T-helper 17 cell (primary cell): ENCODE measurements around the gene MUC7. TPM values are rescaled to one million over a fixed set of nuclear protein-coding genes. Genes with fewer than 3 reads are reported as not detected.
"Not testable (repeated sequence)": the region's sequence is repeated elsewhere in the genome, so short reads cannot be mapped to it uniquely, and the experiment has no call there.

Experiments
- ATAC-seq: fragments of 150-1000 bp; cut with Tn5 transposase; 2 replicates; pipeline ENCODE4 v1.10.0; 2021; ENCODE audit warnings: mild to moderate bottlenecking, moderate library complexity
- DNase-seq, 3 donors: peaks; one replicate each; pipeline versions ENCODE4 v3.0.0 to v3.0.0-alpha.2; 2020 to 2021
- H3K9me3 ChIP-seq: one replicate; pipeline ENCODE4 v1.7.0; 2013; ENCODE audit warnings: low read length, mild to moderate bottlenecking; ENCODE audit not compliant: control insufficient read depth, poor library complexity, severe bottlenecking
- H3K27ac Mint-ChIP-seq: one replicate; pipeline ENCODE4 v1.8.0; 2022; ENCODE audit warnings: mild to moderate bottlenecking, moderate library complexity, mixed read lengths
- H3K27me3 Mint-ChIP-seq: one replicate; pipeline ENCODE4 v1.8.0; 2022; ENCODE audit warnings: mixed read lengths
- H3K36me3 Mint-ChIP-seq: one replicate; pipeline ENCODE4 v1.8.0; 2022; ENCODE audit warnings: low read depth, mixed read lengths
- H3K4me1 Mint-ChIP-seq: one replicate; pipeline ENCODE4 v1.8.0; 2022; ENCODE audit warnings: mild to moderate bottlenecking, mixed read lengths
- H3K4me3 Mint-ChIP-seq: one replicate; pipeline ENCODE4 v1.8.0; 2022; ENCODE audit warnings: mild to moderate bottlenecking, moderate library complexity, mixed read lengths
- total RNA-seq, 4 donors: library from RNA in 2 of 4; stranded (reverse) in 2 of 4; gene quantifications; one replicate each; pipeline ENCODE4 v1.2.3 and lab custom pipeline; 2022 to 2026

MUC7 gene
- not detected for total RNA-seq
- total RNA-seq (lab: John Stamatoyannopoulos, UW) = 0 reads per million in 2 donors

- no peak for DNase-seq
- no peak for ATAC-seq
- no peaks in the 10 kb centered on the region for H3K36me3 Mint-ChIP-seq
- peaks cover 12% of the 10 kb centered on the region for H3K27me3 Mint-ChIP-seq
- no peak within 1 kb of the TSS for H3K4me3 Mint-ChIP-seq
- no peaks in the 10 kb centered on the region for H3K4me1 Mint-ChIP-seq
- H3K9me3 ChIP-seq = no peaks in the 10 kb centered on the region
- H3K27ac Mint-ChIP-seq = no peak within 1 kb of the TSS
These were observed at the start of gene MUC7 for GRCh38 chr4:70471897-70472296. MUC7 (plus strand) TSS chr4:70472197; CDS start chr4:70474022, 1,825 bp downstream.

GRCh38 chr4:70425306-70425705 lies 46.7 kb upstream of the MUC7 start:
- H3K9me3 ChIP-seq = peaks cover 3% of the 10 kb centered on the region
- Mint-ChIP-seq H3K27ac (no peak overlapping the region), H3K4me1 (no peaks in the 10 kb centered on the region), H3K4me3 (no peak overlapping the region), H3K36me3 (no peaks in the 10 kb centered on the region), H3K27me3 (no peaks in the 10 kb centered on the region)
- no peak for ATAC-seq
- DNase-seq = no peak

GRCh38 chr4:70426789-70427188 lies 45.2 kb upstream of the MUC7 start:
- H3K4me3 Mint-ChIP-seq = no peak overlapping the region

GRCh38 chr4:70437197-70437596 lies 34.8 kb upstream of the MUC7 start:
- H3K4me3 Mint-ChIP-seq = no peak overlapping the region
- no peak for DNase-seq
- H3K9me3 ChIP-seq = no peaks in the 10 kb centered on the region
- ATAC-seq = no peak
- no peak overlapping the region for H3K27ac Mint-ChIP-seq
- peaks cover 7% of the 10 kb centered on the region for H3K27me3 Mint-ChIP-seq
- H3K36me3 Mint-ChIP-seq = no peaks in the 10 kb centered on the region
- H3K4me1 Mint-ChIP-seq = no peaks in the 10 kb centered on the region

More at GRCh38 chr4:70426789-70427188, 45.2 kb upstream of the MUC7 start:
- Mint-ChIP-seq H3K27me3 (no peaks in the 10 kb centered on the region), H3K4me1 (no peaks in the 10 kb centered on the region), H3K27ac (no peak overlapping the region), H3K36me3 (no peaks in the 10 kb centered on the region)
- DNase-seq = no peak
- ATAC-seq = no peak
- peaks cover 3% of the 10 kb centered on the region for H3K9me3 ChIP-seq

GRCh38 chr4:70442474-70442873 lies 29.5 kb upstream of the MUC7 start:
- Mint-ChIP-seq H3K27me3 (peaks cover 7% of the 10 kb centered on the region), H3K27ac (no peak overlapping the region), H3K4me3 (no peak overlapping the region), H3K4me1 (no peaks in the 10 kb centered on the region), H3K36me3 (no peaks in the 10 kb centered on the region)
- H3K9me3 ChIP-seq = no peaks in the 10 kb centered on the region
- DNase-seq (no peak), ATAC-seq (no peak)

GRCh38 chr4:70443329-70443728 lies 28.7 kb upstream of the MUC7 start:
- H3K9me3 ChIP-seq = no peaks in the 10 kb centered on the region
- Mint-ChIP-seq H3K4me1 (no peaks in the 10 kb centered on the region), H3K27me3 (peaks cover 7% of the 10 kb centered on the region), H3K4me3 (no peak overlapping the region), H3K36me3 (no peaks in the 10 kb centered on the region), H3K27ac (no peak overlapping the region)
- ATAC-seq (no peak), DNase-seq (no peak)

- ATAC-seq (no peak), DNase-seq (no peak)
- Mint-ChIP-seq H3K4me1 (no peaks in the 10 kb centered on the region), H3K4me3 (no peak overlapping the region), H3K27ac (no peak overlapping the region), H3K36me3 (no peaks in the 10 kb centered on the region), H3K27me3 (no peaks in the 10 kb centered on the region)
- H3K9me3 ChIP-seq = no peaks in the 10 kb centered on the region
These were observed 22.8 kb upstream of the MUC7 start for GRCh38 chr4:70449220-70449619.

- H3K27me3 Mint-ChIP-seq = no peaks in the 10 kb centered on the region
- no peak overlapping the region for H3K27ac Mint-ChIP-seq
- no peaks in the 10 kb centered on the region for H3K9me3 ChIP-seq
- DNase-seq = no peak
- H3K36me3 Mint-ChIP-seq = no peaks in the 10 kb centered on the region
- no peak overlapping the region for H3K4me3 Mint-ChIP-seq
- H3K4me1 Mint-ChIP-seq = no peaks in the 10 kb centered on the region
- no peak for ATAC-seq
These were observed 19.1 kb upstream of the MUC7 start for GRCh38 chr4:70452946-70453345.

GRCh38 chr4:70463335-70463734 lies 8.7 kb upstream of the MUC7 start:
- no peaks in the 10 kb centered on the region for H3K27me3 Mint-ChIP-seq
- H3K4me1 Mint-ChIP-seq = no peaks in the 10 kb centered on the region
- no peak for ATAC-seq

GRCh38 chr4:70473679-70474078 lies 1.7 kb downstream of the MUC7 start:
- H3K27ac Mint-ChIP-seq = no peak overlapping the region
- H3K9me3 ChIP-seq = no peaks in the 10 kb centered on the region
- H3K27me3 Mint-ChIP-seq = peaks cover 12% of the 10 kb centered on the region
- no peaks in the 10 kb centered on the region for H3K36me3 Mint-ChIP-seq
- no peak for DNase-seq
- H3K4me1 Mint-ChIP-seq = no peaks in the 10 kb centered on the region
- no peak for ATAC-seq
- no peak overlapping the region for H3K4me3 Mint-ChIP-seq

More at GRCh38 chr4:70463335-70463734, 8.7 kb upstream of the MUC7 start:
- H3K27ac Mint-ChIP-seq = no peak overlapping the region
- no peak for DNase-seq
- H3K4me3 Mint-ChIP-seq = no peak overlapping the region
- no peaks in the 10 kb centered on the region for H3K9me3 ChIP-seq
- H3K36me3 Mint-ChIP-seq = no peaks in the 10 kb centered on the region

GRCh38 chr4:70488748-70489147 lies 16.8 kb downstream of the MUC7 start:
- Mint-ChIP-seq H3K4me1 (no peaks in the 10 kb centered on the region), H3K27me3 (peaks cover 30% of the 10 kb centered on the region), H3K36me3 (no peaks in the 10 kb centered on the region), H3K4me3 (no peak overlapping the region), H3K27ac (no peak overlapping the region)
- H3K9me3 ChIP-seq = no peaks in the 10 kb centered on the region
- ATAC-seq (no peak), DNase-seq (no peak)

- H3K36me3 Mint-ChIP-seq = no peaks in the 10 kb centered on the region
- DNase-seq (no peak), ATAC-seq (no peak)
- no peak overlapping the region for H3K27ac Mint-ChIP-seq
- no peaks in the 10 kb centered on the region for H3K9me3 ChIP-seq
- H3K4me3 Mint-ChIP-seq = no peak overlapping the region
- H3K4me1 Mint-ChIP-seq = no peaks in the 10 kb centered on the region
- H3K27me3 Mint-ChIP-seq = peaks cover 7% of the 10 kb centered on the region
These were observed 24.2 kb downstream of the MUC7 start for GRCh38 chr4:70496231-70496630.

GRCh38 chr4:70501838-70502237 lies 29.8 kb downstream of the MUC7 start:
- DNase-seq, H3K36me3 Mint-ChIP-seq, H3K4me1 Mint-ChIP-seq, ATAC-seq, H3K27ac Mint-ChIP-seq, H3K9me3 ChIP-seq, H3K4me3 Mint-ChIP-seq, H3K27me3 Mint-ChIP-seq: not testable (repeated sequence)

- no peak overlapping the region for H3K4me3 Mint-ChIP-seq
- no peaks in the 10 kb centered on the region for H3K27me3 Mint-ChIP-seq
- no peaks in the 10 kb centered on the region for H3K9me3 ChIP-seq
- H3K4me1 Mint-ChIP-seq = no peaks in the 10 kb centered on the region
- DNase-seq (no peak), ATAC-seq (no peak)
- H3K27ac Mint-ChIP-seq = no peak overlapping the region
- no peaks in the 10 kb centered on the region for H3K36me3 Mint-ChIP-seq
These were observed 32.7 kb downstream of the MUC7 start for GRCh38 chr4:70504733-70505132.
